SKM-1 treated with dmso at 0.1 percent for 144 hours (cell line): ENCODE measurements around the gene TRPM5.
"Not testable (repeated sequence)": the region's sequence is repeated elsewhere in the genome, so short reads cannot be mapped to it uniquely, and the experiment has no call there.

Source experiments
- DNase-seq: peaks from one replicate; lab custom pipeline; 2025; ENCODE audit not compliant: unreplicated experiment; lab: John Stamatoyannopoulos, UW

TRPM5 gene, protein sequence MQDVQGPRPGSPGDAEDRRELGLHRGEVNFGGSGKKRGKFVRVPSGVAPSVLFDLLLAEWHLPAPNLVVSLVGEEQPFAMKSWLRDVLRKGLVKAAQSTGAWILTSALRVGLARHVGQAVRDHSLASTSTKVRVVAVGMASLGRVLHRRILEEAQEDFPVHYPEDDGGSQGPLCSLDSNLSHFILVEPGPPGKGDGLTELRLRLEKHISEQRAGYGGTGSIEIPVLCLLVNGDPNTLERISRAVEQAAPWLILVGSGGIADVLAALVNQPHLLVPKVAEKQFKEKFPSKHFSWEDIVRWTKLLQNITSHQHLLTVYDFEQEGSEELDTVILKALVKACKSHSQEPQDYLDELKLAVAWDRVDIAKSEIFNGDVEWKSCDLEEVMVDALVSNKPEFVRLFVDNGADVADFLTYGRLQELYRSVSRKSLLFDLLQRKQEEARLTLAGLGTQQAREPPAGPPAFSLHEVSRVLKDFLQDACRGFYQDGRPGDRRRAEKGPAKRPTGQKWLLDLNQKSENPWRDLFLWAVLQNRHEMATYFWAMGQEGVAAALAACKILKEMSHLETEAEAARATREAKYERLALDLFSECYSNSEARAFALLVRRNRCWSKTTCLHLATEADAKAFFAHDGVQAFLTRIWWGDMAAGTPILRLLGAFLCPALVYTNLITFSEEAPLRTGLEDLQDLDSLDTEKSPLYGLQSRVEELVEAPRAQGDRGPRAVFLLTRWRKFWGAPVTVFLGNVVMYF (N-terminal part only)

GRCh38 chr11:2443881-2444820 is at the start of gene TRPM5:
TSS of gene TRPM5 (minus strand) at chr11:2444514. CDS start at chr11:2423036, 21,478 bp downstream.
- DNase-seq: peak; percentile 25

DNA sequence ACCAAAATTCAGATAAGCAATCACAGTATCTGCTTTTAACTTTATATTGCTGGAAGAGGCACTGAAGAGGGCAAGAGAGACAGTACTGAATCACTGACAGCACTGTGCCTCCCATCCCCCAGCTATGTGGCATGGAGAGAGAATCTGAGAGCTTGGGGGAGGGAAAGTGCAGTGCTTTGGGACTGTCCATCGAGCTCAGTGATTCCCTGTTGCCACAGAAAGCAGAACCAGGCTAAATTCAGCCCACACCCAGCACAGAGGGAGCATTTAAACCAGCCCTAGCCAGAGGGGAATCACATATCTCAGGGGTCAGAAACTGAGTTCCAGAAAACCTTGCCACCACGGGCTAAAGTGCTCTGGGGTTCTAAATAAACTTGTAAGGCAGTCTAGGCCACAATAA is 44.8 kb upstream of the TRPM5 start:
- DNase-seq: no peak

- DNase-seq: no peak
Observed at GRCh38 chr11:2488004-2488403, 43.7 kb upstream of the TRPM5 start.

DNA sequence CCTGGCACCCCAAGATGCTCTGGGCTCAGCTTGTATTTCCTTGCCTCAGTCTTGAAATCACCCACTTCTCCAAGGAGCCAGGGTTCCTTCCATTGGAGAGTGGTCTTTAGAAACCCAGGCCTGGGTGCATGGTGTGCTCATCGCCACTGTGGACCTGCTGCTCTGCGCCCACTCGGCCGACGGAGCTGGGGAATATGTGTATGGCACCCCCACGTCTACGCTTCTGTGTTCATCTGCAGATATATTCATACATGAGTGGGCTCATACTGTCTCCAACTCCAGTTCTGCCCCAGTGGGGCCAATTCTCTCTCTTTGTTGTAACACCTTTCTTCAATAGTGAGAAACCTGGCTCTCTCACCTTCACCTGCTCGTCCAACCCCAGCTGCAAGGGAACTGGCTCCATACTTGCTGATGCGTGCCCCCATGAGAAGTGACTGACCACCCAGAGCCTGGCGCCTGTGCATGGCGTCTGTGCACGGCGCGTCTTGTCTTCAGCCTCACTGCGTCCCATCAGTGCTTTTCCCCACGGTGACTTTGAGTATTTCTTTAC is 40.3 kb upstream of the TRPM5 start:
- DNase-seq: no peak

DNA sequence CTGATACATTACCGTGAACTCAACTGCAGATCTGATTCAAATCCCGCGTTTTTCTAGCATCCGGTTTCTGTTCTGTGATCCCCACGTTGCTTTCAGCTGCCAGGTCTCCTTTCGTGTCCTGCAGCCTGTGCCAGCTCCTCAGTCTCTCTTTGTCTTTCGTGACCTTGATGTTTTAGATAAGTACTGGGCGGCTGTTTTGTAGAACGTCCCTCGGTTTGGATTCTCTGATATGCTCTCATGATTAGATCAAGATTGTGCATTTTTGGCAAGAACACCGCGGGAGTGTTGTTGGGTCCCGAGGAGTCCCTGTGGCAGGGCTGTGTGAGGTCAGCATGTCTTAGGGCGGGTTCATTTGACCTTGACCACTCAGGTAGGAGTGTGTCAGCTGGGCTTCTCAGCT is 39.1 kb upstream of the TRPM5 start:
- DNase-seq: no peak

- no peak for DNase-seq
Observed at GRCh38 chr11:2482745-2483144, 38.4 kb upstream of the TRPM5 start.

DNA sequence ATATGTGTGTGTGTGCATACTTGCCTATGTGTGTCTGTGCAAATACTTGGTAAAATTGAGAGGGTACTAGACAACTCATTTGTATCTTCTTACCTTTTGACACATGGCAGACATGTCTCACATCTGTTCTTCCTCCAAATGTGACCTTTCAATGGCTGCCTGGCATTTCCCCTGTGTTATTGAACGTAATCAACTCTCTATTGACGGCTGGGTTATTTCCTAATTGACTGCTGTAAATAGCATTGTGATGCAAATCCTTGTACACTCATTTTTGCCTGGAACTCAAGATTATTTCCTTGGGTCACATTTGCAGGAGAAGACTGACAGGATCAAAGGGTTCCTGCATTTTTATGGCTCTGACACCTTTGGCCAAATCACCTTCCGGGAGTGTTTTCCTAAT is 37.9 kb upstream of the TRPM5 start:
- DNase-seq: no peak

- no peak for DNase-seq
Observed at GRCh38 chr11:2481253-2481652, 36.9 kb upstream of the TRPM5 start.

GRCh38 chr11:2480874-2481220 is 36.5 kb upstream of the TRPM5 start:
- peak; percentile 95 for DNase-seq

DNA sequence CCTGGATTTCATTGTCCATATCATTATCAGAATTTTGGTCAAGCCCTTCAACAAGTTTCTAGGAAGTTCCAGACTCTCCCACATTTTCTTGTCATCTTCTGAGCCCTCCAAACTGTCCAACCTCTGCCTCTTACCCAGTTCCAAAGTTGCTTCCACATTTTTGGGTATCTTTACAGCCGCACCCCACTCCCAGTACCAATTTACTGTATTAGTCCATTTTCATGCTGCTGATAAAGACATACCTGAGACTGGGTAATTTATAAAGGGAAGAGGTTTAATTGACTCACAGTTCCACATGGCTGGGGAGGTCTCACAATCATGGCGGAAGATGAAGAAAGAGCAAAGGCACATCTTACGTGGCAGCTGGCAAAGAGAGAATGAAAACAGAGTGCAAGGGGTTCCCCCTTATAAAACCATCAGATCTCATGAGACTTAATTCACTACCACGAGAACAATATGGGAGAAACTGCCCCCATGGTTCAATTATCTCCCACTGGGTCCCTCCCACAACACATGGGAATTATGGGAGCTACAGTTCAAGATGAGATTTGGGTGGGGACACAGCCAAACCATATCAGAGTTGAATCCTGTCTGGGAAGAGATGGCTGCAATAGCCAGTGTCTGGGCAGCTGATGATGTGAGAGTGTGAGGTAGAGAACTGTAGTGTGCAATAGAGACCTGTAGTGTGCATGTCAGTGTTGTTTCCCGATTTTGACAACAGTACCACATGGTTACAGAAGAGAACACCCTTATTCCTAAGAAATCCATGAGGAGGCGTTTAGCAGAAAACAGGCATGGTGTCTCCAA is 36.0 kb upstream of the TRPM5 start:
- not testable (repeated sequence) for DNase-seq

DNA sequence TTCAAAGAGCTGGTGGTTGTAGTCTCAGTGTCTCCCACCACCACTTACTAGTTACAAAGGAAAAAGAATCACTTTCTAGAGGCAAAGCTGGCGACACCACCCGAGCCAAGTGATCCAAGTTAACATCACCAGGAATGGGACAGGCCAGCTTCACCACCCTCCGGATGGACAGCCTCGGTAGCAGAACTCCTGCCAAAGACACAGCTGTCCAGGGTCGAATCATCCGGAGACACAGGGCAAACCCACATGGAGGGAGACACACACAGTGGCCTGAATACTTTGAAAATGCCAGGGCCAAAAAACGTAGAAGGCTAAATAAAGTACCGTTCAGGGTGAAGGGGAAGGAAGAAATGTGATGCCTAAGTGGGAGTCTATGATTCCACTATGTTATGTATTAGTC is 33.6 kb upstream of the TRPM5 start:
- DNase-seq: no peak

GRCh38 chr11:2477254-2477653 is 32.9 kb upstream of the TRPM5 start:
- no peak for DNase-seq

GRCh38 chr11:2475136-2475918 is 31.0 kb upstream of the TRPM5 start:
- DNase-seq: no peak

- DNase-seq: no peak
Observed at GRCh38 chr11:2474059-2474901, 30.0 kb upstream of the TRPM5 start.

GRCh38 chr11:2473361-2474058 is 29.2 kb upstream of the TRPM5 start:
- DNase-seq: no peak

GRCh38 chr11:2472428-2473186 is 28.3 kb upstream of the TRPM5 start:
- DNase-seq: no peak

GRCh38 chr11:2471804-2472096 is 27.4 kb upstream of the TRPM5 start:
- DNase-seq: no peak
